Measurements from ENCODE around the gene ANKRD40. TPM values are rescaled to one million over a fixed set of nuclear protein-coding genes. Genes with fewer than 3 reads are reported as not detected.

ANKRD40 gene
- total and polyA plus RNA-seq, 9 of the 15 experiments (the other 6 are each of a cell fraction or from before 2014, with no cell fraction given): 9.0 to 28.9 (median 27.7) TPM

DNA sequence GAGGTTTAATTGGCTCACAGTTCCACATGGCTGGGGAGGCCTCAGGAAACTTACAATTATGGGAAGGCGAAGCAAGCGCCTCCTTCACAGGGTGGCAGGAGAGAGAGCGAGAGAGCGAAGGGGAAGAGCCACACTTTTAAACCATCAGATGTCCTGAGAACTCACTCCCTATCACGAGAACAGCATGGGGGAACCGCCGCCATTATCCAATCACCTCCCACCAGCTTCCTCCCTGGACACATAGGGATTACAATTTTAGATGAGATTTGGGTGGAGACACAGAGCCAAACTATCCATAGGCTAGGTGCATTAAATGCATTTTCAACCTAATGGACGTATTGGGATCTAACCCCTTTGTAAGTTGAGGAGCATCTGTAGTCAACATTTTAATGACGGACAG lies 4.9 kb upstream of the ANKRD40 start:
- no peak for TF ChIP-seq HLTF (IDR thresholded peaks at IDR 0.05)
- TF ChIP-seq, protein P1, sequence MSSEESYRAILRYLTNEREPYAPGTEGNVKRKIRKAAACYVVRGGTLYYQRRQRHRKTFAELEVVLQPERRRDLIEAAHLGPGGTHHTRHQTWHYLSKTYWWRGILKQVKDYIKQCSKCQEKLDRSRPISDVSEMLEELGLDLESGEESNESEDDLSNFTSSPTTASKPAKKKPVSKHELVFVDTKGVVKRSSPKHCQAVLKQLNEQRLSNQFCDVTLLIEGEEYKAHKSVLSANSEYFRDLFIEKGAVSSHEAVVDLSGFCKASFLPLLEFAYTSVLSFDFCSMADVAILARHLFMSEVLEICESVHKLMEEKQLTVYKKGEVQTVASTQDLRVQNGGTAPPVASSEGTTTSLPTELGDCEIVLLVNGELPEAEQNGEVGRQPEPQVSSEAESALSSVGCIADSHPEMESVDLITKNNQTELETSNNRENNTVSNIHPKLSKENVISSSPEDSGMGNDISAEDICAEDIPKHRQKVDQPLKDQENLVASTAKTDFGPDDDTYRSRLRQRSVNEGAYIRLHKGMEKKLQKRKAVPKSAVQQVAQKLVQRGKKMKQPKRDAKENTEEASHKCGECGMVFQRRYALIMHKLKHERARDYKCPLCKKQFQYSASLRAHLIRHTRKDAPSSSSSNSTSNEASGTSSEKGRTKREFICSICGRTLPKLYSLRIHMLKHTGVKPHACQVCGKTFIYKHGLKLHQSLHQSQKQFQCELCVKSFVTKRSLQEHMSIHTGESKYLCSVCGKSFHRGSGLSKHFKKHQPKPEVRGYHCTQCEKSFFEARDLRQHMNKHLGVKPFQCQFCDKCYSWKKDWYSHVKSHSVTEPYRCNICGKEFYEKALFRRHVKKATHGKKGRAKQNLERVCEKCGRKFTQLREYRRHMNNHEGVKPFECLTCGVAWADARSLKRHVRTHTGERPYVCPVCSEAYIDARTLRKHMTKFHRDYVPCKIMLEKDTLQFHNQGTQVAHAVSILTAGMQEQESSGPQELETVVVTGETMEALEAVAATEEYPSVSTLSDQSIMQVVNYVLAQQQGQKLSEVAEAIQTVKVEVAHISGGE (CRISPR knock-in tag; IDR thresholded peaks at IDR 0.05): peak in 1 of 3 experiments; percentile 24; a peak in 1 of 6 replicates
- no peak for TF ChIP-seq GTF2B (IDR thresholded peaks at IDR 0.05; ENCODE audit: extremely low read depth, insufficient read length)
- no peak for TF ChIP-seq ILK (tag; IDR thresholded peaks at IDR 0.05; ENCODE audit: borderline replicate concordance, low read depth)
- TF ChIP-seq COPS2 (conservative IDR thresholded peaks at IDR 0.05): no peak
- TF ChIP-seq, protein P2, sequence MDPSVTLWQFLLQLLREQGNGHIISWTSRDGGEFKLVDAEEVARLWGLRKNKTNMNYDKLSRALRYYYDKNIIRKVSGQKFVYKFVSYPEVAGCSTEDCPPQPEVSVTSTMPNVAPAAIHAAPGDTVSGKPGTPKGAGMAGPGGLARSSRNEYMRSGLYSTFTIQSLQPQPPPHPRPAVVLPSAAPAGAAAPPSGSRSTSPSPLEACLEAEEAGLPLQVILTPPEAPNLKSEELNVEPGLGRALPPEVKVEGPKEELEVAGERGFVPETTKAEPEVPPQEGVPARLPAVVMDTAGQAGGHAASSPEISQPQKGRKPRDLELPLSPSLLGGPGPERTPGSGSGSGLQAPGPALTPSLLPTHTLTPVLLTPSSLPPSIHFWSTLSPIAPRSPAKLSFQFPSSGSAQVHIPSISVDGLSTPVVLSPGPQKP (CRISPR knock-in tag; IDR thresholded peaks at IDR 0.05): no peak
- peak in 1 of 3 experiments; percentile 31 for TF ChIP-seq YY1 (IDR thresholded peaks at IDR 0.05; ENCODE audit: borderline replicate concordance in 1 of 3, control insufficient read depth in 1 of 3, extremely low read depth in 1 of 3, insufficient read depth in 3 of 3, insufficient read length in 1 of 3, insufficient replicate concordance in 2 of 3, low read depth in 1 of 3, low read length in 2 of 3)
- 0 out of 2 replicates have a peak, but pooled peaks have one; percentile 27 for TF ChIP-seq ZNF766 (CRISPR knock-in tag; conservative IDR thresholded peaks at IDR 0.05)
- TF ChIP-seq SRF (CRISPR knock-in tag; IDR thresholded peaks at IDR 0.05): peak in 1 of 2 experiments; percentile 53; a peak in 1 of 4 replicates
- no TSS peak for BruUV-seq (replicated peaks)
- ATAC-seq (no peak), FAIRE-seq (no peak), DNase-seq (ENCODE audit: extremely low read depth in 1 of 4, low spot score in 3 of 4) (no peak)
- Histone ChIP-seq H3K9me1 (ENCODE audit: control insufficient read depth, insufficient read depth, low read length) (no peaks in the 10 kb centered on the region), H3K27ac (ENCODE audit: extremely low read depth, low read depth, low read length) (no peak overlapping the region), H3K79me2 (ENCODE audit: control insufficient read depth, insufficient read depth, low read length) (peaks cover 17% of the 10 kb centered on the region), H3K9ac (ENCODE audit: insufficient read depth in 1 of 2, low read depth in 2 of 2, low read length in 2 of 2) (no peak overlapping the region; a peak in 1 of 4 replicates), H2AFZ (ENCODE audit: low read depth, low read length) (peak overlapping the region; percentile 76), H3K27me3 (ENCODE audit: control insufficient read depth in 2 of 2, insufficient read depth in 2 of 2, low read length in 2 of 2) (no peaks in the 10 kb centered on the region), H3K9me3 (replicated peaks; ENCODE audit: control insufficient read depth, insufficient read depth, low read depth, low read length) (no peaks in the 10 kb centered on the region), H4K20me1 (replicated peaks; ENCODE audit: control insufficient read depth, insufficient read depth, low read length) (no peaks in the 10 kb centered on the region), H3K36me3 (ENCODE audit: control insufficient read depth, insufficient read depth, low read length) (no peaks in the 10 kb centered on the region), H3K4me3 (no peak overlapping the region), H3K4me1 (replicated peaks in 1 of 2; ENCODE audit: control insufficient read depth in 2 of 2, insufficient read depth in 2 of 2, low read length in 2 of 2) (peaks cover 10 to 15% of the 10 kb centered on the region in 2 experiments), H3K4me2 (ENCODE audit: insufficient read depth, low read length) (0 out of 2 replicates have a peak overlapping the region, but pooled peaks have one; percentile 3)
- ChIA-PET POLR2A (interaction anchor here (0.7 kb wide), 1 partner anchor 417 kb away, joined by 3 read pairs; no protein-coding TSS in a partner anchor), CTCF (ENCODE audit: low intra/inter-chr PET ratio) (no interaction called here)
- WGBS (ENCODE audit: insufficient coverage, low coverage, missing lambda C conversion rate): 47% methylated on average over 8 of the region's 9 CpGs
- in situ Hi-C loops (cut with MboI): no loop called here
- intact Hi-C loops (cut with micrococcal nuclease): no loop called here
